Esophagus squamous epithelium (tissue), 4 donors: ENCODE results near the gene SNAP29.
"Not testable (repeated sequence)": the region's sequence is repeated elsewhere in the genome, so short reads cannot be mapped to it uniquely, and the experiment has no call there.

Source experiments
- POLR2A ChIP-seq, 4 donors: fragments of 450-650 bp; IDR thresholded peaks; one replicate each; pipeline ENCODE4 v1.6.1; 2017; ENCODE audit warnings: antibody characterized with exemption in 4 of 4, mild to moderate bottlenecking in 4 of 4, moderate library complexity in 3 of 4
- TF ChIP-seq, protein P1 (sequence below), 6 experiments: fragments of 450-650 bp in 4 of 6; fragments of 200-600 bp in 2 of 6; sonication (generic) in 2 of 6; IDR thresholded peaks; one replicate each; pipeline ENCODE4 v1.5.1; 2016 to 2019; ENCODE audit warnings: antibody characterized with exemption in 6 of 6, mild to moderate bottlenecking in 4 of 6, moderate library complexity in 4 of 6

DNA sequence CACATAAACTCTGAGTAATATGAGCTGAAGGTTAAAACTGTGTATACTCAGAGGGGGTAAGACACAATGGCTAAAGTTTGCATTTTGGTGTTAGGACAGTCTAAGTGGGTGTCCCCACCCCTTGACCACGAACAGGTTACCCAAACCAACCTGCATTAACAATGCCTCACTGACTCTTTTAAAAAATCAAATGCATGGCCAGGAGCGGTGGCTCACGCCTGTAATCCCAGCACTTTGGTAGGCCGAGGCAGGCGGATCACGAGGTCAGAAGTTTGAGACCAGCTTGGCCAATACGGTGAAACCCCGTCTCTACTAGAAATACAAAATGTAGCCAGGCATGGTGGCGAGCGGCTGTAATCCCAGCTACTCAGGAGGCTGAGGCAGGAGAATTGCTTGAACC, 19.5 kb upstream of the SNAP29 start:
- TF ChIP-seq, protein P1, sequence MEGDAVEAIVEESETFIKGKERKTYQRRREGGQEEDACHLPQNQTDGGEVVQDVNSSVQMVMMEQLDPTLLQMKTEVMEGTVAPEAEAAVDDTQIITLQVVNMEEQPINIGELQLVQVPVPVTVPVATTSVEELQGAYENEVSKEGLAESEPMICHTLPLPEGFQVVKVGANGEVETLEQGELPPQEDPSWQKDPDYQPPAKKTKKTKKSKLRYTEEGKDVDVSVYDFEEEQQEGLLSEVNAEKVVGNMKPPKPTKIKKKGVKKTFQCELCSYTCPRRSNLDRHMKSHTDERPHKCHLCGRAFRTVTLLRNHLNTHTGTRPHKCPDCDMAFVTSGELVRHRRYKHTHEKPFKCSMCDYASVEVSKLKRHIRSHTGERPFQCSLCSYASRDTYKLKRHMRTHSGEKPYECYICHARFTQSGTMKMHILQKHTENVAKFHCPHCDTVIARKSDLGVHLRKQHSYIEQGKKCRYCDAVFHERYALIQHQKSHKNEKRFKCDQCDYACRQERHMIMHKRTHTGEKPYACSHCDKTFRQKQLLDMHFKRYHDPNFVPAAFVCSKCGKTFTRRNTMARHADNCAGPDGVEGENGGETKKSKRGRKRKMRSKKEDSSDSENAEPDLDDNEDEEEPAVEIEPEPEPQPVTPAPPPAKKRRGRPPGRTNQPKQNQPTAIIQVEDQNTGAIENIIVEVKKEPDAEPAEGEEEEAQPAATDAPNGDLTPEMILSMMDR (IDR thresholded peaks at IDR 0.05): not testable (repeated sequence)
- TF ChIP-seq POLR2A (IDR thresholded peaks at IDR 0.05): not testable (repeated sequence)
